GM23248 (cell line): ENCODE data around the gene BCL10.

Experiments used
- EZH2 ChIP-seq: fragments of 200-600 bp; sonication (generic); IDR thresholded peaks from 2 replicates; pipeline ENCODE4 v1.6.1; 2018; ENCODE audit warnings: antibody characterized with exemption, mild to moderate bottlenecking; ENCODE audit not compliant: insufficient read depth, poor library complexity, severe bottlenecking
- EZH2phosphoT487 ChIP-seq: fragments of 200-600 bp; sonication (generic); IDR thresholded peaks from 2 replicates; pipeline ENCODE4 v1.6.1; 2018; ENCODE audit warnings: antibody characterized with exemption, moderate library complexity, mild to moderate bottlenecking, low read depth; ENCODE audit not compliant: insufficient read depth

DNA sequence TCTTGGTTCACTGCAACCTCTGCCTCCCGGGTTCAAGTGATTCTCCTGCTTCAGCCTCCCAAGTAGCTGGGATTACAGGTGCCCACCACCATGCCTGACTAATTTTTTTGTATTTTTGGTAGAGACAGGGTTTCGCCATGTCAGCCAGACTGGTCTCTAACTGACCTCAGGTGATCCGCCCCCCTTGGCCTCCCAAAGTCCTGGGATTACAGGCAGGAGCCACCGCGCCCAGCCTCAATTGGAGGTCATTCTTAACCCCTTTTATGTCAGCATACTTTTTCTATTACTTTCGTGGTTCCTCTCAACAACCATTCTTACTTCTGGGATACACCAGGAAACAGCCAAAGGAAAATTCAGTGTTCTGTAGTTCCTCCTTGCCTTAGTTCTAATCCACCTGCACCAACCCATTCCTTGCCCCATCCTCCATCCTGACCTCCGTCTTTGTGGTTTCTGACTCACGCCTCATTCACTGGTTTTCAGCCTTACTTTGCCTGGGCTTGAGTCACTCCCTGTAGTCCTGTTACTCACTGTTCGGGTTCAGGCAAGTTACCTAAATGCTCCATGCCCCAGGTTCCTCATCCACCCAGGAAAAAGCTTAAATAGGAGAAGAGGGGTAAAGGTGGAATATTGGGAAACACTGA, 12.9 kb upstream of the BCL10 start:
- TF ChIP-seq EZH2: no peak
- no peak for TF ChIP-seq EZH2phosphoT487
